Psoas muscle (tissue), 8 donors: ENCODE measurements around the gene E2F8. TPM values are rescaled to one million over a fixed set of nuclear protein-coding genes. Genes with fewer than 3 reads are reported as not detected.

ENCODE experiments used
- ATAC-seq, 4 donors: fragments of 200-7000 bp; cut with Tn5 transposase; one replicate each; pipeline ENCODE4 v1.9.1; 2020; ENCODE audit warnings: moderate library complexity in 3 of 4, mild to moderate bottlenecking in 2 of 4
- DNase-seq, 2 donors: peaks; one replicate each; pipeline ENCODE4 v3.0.0-alpha.2; 2020
- H3K27ac ChIP-seq: fragments of 200-600 bp; one replicate; pipeline ENCODE4 v1.8.0; 2022
- H3K27me3 ChIP-seq, 3 donors: fragments of 200-600 bp in 1 of 3; one replicate each; pipeline versions ENCODE4 v1.6.1 to v1.8.0; 2013 to 2022; ENCODE audit warnings: low read length in 2 of 3, mild to moderate bottlenecking in 2 of 3, moderate library complexity in 1 of 3; ENCODE audit not compliant: insufficient read depth in 3 of 3
- H3K36me3 ChIP-seq, 2 donors: fragments of 200-600 bp in 1 of 2; one replicate each; pipeline versions ENCODE4 v1.6.1 to v1.8.0; 2013 to 2022; ENCODE audit warnings: low read depth in 1 of 2, mild to moderate bottlenecking in 1 of 2, moderate library complexity in 1 of 2; ENCODE audit not compliant: insufficient read depth in 1 of 2
- H3K4me1 ChIP-seq: fragments of 200-600 bp; one replicate; pipeline ENCODE4 v1.8.0; 2022
- H3K4me3 ChIP-seq: fragments of 200-600 bp; one replicate; pipeline ENCODE4 v1.8.0; 2022; ENCODE audit warnings: mild to moderate bottlenecking
- H3K9me3 ChIP-seq: fragments of 200-600 bp; one replicate; pipeline ENCODE4 v1.8.0; 2022
- WGBS, 3 donors: extraction: QIAGEN DNeasy Blood & Tissue Kit; methylation state at CpG; one replicate each; pipeline versions ENCODE4 v1.1.6 to v1.1.7; 2013; 5-methylcytosine and 5-hydroxymethylcytosine counted together
- intact Hi-C, 2 donors: fragments of 100-400 bp; cut with DNase I; formaldehyde crosslinking; loops; one replicate each; pipeline versions ENCODE4 v1.11.0 to v1.14.2; 2022
- polyA plus RNA-seq, 3 donors: library from polyadenylated mRNA; stranded (reverse); fragments of 200-250 nt; gene quantifications; one replicate each; pipeline ENCODE4 v1.2.3, GENCODE V29; 2013
- total RNA-seq, 4 donors: library from RNA; stranded (reverse); fragmentation: NEBNext Ultra II Directional in 2 of 4; extraction: Animal tissue kit (Norgen Biotek cat#: 25700) in 2 of 4; gene quantifications; one replicate each; pipeline versions ENCODE4 v1.2.1 to v1.2.4, GENCODE V29; 2021 to 2023
- TF ChIP-seq, protein P1 (sequence below): fragments of 200-600 bp; IDR thresholded peaks from one replicate; pipeline ENCODE4 v1.8.0; 2022; ENCODE audit warnings: antibody characterized with exemption
- donor health status: healthy with polysubstance abuse.
- donor health status: DM: no; HTN: no; CAD: no; lungs with moderate emphysema.
- donor health status: Bipolar disorder and iron deficiency.
- donor health status: healthy.
- donor health status: DM: yes; HTN: yes; CAD: no.
- donor health status: DM: no; HTN: no; CAD: no.
- donor health status: DM: no; HTN: no; CAD: no.
- donor health status: DM: yes; HTN: yes; CAD: no.

Gene E2F8
- total and polyA plus RNA-seq, 7 donors: 1.00 to 11.6 (median 1.5) TPM

DNA sequence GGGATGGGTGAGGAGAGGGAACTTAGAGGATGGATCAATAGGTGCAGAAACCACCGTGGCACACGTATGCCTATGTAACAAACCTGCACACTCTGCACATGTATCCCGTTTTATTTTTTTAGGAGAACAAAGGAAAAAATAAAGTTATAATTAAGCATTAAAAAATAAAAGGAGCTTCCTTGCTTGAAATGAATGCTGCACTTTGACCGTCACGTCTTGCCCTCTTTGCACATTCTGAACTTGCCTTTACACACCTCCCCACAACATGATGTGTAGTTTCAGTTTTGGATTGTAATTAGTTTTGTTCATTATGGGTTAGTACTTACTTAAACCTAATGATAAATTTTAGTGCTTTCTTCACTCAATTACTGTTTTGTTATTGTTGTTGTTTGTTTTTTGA, 35.9 kb downstream of the E2F8 start:
- H3K36me3 ChIP-seq: no peaks in the 10 kb centered on the region
- peaks cover 15% of the 10 kb centered on the region for H3K4me1 ChIP-seq
- no peaks in the 10 kb centered on the region for H3K9me3 ChIP-seq
- ATAC-seq (no peak), DNase-seq (no peak)
- no peak overlapping the region for H3K4me3 ChIP-seq
- no peaks in the 10 kb centered on the region for H3K27me3 ChIP-seq
- TF ChIP-seq, protein P1, sequence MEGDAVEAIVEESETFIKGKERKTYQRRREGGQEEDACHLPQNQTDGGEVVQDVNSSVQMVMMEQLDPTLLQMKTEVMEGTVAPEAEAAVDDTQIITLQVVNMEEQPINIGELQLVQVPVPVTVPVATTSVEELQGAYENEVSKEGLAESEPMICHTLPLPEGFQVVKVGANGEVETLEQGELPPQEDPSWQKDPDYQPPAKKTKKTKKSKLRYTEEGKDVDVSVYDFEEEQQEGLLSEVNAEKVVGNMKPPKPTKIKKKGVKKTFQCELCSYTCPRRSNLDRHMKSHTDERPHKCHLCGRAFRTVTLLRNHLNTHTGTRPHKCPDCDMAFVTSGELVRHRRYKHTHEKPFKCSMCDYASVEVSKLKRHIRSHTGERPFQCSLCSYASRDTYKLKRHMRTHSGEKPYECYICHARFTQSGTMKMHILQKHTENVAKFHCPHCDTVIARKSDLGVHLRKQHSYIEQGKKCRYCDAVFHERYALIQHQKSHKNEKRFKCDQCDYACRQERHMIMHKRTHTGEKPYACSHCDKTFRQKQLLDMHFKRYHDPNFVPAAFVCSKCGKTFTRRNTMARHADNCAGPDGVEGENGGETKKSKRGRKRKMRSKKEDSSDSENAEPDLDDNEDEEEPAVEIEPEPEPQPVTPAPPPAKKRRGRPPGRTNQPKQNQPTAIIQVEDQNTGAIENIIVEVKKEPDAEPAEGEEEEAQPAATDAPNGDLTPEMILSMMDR: no peak
- intact Hi-C loops: loop anchor here in 1 of 2 donors (5.0 kb wide), 1 partner anchor 32 kb away; no protein-coding TSS in a partner anchor
- WGBS, 3 donors: 94 to 99% (median 94%) methylated on average over 5 of the region's 5 CpGs
- H3K27ac ChIP-seq: no peak overlapping the region

DNA sequence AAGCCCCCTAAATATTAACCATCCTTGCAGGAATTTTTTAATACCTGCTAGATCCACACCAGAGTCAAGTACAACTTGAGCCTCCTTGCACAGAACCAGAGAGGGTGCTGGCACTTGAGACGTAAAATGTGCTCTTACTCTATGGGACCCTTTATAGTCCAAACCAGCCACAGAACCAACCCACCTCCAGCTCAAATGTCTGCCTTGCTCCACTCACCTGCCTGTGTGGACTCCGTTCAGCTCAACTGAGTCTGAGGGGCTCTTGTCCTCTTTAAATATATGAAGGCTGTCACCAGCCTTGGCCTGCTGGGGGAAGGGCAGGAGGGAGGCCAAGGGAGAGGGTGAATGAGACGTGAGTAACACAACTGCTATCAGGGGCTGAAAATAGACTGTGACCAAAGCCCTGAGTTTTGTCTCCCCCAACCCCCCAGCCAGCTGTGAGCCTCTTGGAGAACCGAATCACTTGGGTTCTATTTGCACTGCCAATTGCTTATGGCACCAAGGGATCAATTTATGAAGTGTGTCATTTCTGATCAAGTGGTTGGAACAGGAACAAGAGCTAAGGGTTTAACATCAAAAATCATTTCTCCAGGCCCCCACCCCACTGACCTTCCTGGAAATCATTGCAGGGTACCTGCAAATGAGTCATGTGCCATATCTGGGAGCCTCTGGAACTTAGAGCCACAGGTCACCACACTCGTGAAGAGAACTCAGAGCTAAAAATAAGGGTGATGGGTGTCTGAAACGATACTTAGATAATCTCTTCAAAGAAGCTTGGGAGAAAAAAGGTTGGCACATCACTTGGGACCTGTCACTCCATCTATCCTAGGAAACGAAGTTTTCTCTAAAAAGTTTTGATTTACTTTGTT, 38.8 kb downstream of the E2F8 start, which contains the start of gene CSRP3:
CSRP3 (minus strand) TSS at position 247 of the 869 bp plus-strand sequence. CDS start 9,535 bp downstream, outside the sequence.
- Histone ChIP-seq H3K4me3 (peak within 1 kb of the TSS; percentile 66), H3K9me3 (no peaks in the 10 kb centered on the region), H3K27ac (peak within 1 kb of the TSS; percentile 90), H3K4me1 (peaks cover 24% of the 10 kb centered on the region), H3K27me3 (no peaks in the 10 kb centered on the region), H3K36me3 (no peaks in the 10 kb centered on the region)
- intact Hi-C loops: loop anchor here in 1 of 2 donors (5.0 kb wide), 1 partner anchor 35 kb away; no protein-coding TSS in a partner anchor
- TF ChIP-seq, protein P1: no peak
- WGBS, 3 donors: 25 to 35% (median 26%) methylated on average over 7 of the region's 7 CpGs
- ATAC-seq: peak; percentile 91 to 97 (median 94)
- DNase-seq: peak; percentile 57 to 81

DNA sequence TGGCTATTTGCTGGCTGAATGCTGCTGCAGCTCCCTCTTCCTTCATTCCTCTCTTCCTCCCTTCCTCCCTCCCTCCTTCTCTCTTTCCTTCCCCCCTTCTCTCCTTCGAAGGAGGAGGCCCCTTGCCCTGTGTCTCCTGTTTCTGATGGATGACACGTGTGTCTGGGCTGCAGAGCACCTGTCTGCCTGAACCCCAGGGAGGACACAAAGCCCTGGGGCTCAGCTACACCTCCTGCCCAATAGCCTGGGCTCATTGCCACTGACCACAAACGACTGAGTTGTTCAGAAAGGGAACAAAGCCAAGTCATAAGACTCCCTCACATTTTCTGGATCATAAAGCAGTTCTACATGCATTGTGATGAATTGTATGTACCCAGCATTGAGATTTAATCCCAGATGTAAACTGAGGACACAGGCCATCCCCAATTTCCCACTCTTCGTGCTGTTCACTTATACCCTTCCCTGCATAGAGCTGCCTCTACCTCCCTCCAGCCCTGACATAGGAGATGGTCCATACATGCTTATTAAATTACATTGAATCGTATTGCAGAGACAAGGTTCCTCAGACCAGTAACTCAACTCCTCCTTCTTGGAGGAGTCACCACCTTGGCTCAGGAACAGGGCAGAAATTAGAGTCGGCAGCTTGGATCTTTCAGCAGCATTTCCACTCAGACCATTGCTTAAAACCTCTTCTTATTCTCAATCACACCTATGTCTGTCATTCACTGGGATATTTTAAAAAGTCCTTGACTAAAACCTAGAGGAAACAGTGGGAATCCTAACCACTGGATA, 40.1 kb downstream of the E2F8 start:
- WGBS, 3 donors: 11 to 14% (median 11%) methylated on average over 6 of the region's 6 CpGs
- Histone ChIP-seq H3K4me3 (peak overlapping the region; percentile 66), H3K27me3 (no peaks in the 10 kb centered on the region), H3K36me3 (no peaks in the 10 kb centered on the region), H3K9me3 (no peaks in the 10 kb centered on the region), H3K4me1 (peaks cover 25% of the 10 kb centered on the region), H3K27ac (peak overlapping the region; percentile 90)
- intact Hi-C loops: loop anchor here in 1 of 2 donors (5.0 kb wide), 1 partner anchor 37 kb away; no protein-coding TSS in a partner anchor
- ATAC-seq (peak; percentile 51 to 68 (median 64)), DNase-seq (peak; percentile 52 to 60)
- TF ChIP-seq, protein P1: no peak

DNA sequence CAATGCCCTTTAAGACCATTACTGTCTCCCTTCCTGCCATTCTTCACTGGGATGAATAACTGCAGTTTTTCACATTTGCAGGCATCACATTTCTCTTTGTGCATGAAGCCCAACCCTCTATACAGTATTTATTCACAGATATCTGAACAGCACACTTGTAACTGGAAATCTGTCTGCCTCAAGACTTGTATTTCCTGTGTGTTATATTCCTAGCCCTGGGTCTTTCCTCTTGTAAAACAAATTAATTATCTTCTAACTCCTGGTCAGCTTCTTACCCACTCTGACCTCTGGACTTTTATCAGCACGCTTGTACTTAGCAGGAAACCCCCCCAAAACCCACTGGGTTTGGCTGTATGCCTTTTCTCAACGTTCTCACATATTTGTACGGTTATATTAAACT, 41.0 kb downstream of the E2F8 start:
- Histone ChIP-seq H3K4me1 (peaks cover 30% of the 10 kb centered on the region), H3K4me3 (peak overlapping the region; percentile 66), H3K27me3 (no peaks in the 10 kb centered on the region), H3K9me3 (no peaks in the 10 kb centered on the region), H3K36me3 (no peaks in the 10 kb centered on the region), H3K27ac (peak overlapping the region; percentile 90)
- DNase-seq (no peak), ATAC-seq (no peak)
- 8 to 28% (median 9%) methylated on average over 3 of the region's 3 CpGs for WGBS, 3 donors
- TF ChIP-seq, protein P1: no peak
- intact Hi-C loops: loop anchor here (5.0 kb wide), 2 partner anchors 33 to 38 kb away; no protein-coding TSS in a partner anchor
